NCI-H69 (cell line): ENCODE results near the gene SSBP1.
"Not testable (repeated sequence)": the region's sequence is repeated elsewhere in the genome, so short reads cannot be mapped to it uniquely, and the experiment has no call there.

Source experiments
- DNase-seq: peaks from one replicate; lab custom pipeline; 2025; lab: John Stamatoyannopoulos, UW

Gene SSBP1

DNA sequence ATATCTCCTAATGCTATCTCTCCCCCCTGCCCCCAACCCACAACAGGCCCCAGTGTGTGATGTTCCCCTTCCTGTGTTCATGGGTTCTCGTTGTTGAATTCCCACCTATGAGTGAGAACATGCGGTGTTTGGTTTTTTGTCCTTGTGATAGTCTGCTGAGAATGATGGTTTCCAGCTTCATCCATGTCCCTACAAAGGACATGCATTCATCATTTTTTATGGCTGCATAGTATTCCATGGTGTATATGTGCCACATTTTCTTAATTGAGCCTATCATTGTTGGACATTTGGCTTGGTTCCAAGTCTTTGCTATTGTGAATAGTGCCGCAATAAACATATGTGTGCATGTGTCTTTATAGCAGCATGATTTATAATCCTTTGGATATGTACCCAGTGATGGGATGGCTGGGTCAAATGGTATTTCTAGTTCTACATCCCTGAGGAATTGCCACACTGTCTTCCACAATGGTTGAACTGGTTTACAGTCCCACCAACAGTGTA, 32.0 kb downstream of the SSBP1 start:
- not testable (repeated sequence) for DNase-seq

DNA sequence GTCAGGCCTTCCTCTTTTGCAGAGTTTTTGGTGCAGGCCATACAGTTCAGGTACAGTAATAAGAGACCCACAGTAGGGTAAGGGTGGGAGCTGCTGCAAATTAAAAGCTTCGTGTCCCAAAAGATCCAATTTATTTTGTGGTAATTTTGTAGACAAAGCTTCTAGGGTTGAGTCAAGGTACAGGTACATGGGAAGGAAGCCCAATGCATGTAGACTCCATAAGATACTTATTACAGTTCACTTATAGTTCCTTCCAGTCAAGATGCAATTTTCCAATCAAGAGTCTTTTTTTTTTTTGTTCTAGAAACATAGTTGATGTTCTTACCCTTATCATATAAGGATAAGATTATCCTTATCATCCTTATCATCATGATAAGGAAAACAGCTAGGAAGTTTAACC, 38.2 kb downstream of the SSBP1 start, which contains the start of gene TAS2R4:
TSS of gene TAS2R4 (plus strand) at position 301 of the 400 bp plus-strand sequence. CDS start 1,815 bp downstream, outside the sequence.
- DNase-seq = no peak

DNA sequence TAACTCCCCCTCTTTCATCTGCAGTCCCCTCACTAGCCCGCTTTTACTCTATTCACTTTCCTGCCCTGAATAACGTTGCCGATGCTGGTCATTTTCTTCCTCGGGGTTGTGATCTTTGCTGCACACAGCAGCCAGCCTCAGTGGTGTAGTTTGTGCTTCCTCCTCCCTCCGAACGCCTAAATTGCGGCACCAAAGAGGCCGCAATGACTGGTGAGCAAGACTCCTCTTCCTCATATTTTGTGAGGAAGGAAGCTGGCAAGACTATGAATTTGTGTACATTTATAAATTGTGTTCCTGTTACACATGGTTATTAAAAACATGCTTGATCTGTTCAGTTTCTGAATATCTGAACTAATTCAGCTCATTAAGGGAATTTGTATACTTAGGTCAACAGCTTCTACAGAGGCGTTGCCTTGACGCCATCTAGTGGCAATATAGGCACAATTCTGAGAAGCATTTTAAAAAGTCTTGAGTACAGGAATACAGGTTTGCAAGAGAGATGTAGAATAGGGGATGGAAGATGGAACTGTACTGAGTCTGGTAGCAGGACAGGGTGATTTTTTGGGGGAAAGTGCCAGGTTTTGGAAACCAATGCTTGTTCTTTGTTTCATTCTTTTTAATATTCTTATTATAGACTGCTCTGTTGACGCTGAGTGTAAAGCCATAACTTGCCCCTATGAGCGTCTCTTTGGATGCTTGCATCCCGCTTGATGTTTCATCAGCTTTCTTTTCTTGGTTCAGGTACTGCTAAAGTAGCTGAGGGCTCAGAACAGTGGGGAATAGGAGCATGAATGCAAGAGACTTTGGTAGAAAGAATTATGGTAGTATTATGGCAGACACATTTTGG, 47.8 kb downstream of the SSBP1 start:
- DNase-seq = peak; percentile 71

DNA sequence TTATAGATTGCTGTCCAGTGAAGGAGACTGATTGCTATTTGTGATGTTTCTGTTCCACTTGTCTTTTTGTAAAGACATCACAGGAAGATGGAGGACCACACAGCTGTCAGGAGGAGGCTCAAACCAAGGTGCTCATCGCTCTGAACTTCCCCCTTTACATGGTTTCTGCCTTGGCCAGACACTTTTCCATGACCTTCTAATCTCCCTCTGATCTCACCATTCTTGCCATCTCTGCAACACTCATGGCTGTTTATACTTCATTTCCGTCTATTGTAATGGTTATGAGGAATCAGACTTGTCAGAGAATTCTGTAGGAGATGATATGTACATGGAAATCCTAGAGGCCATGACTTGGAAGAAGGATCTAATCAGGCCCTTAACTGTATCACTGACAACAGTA, 50.1 kb downstream of the SSBP1 start:
- no peak for DNase-seq

DNA sequence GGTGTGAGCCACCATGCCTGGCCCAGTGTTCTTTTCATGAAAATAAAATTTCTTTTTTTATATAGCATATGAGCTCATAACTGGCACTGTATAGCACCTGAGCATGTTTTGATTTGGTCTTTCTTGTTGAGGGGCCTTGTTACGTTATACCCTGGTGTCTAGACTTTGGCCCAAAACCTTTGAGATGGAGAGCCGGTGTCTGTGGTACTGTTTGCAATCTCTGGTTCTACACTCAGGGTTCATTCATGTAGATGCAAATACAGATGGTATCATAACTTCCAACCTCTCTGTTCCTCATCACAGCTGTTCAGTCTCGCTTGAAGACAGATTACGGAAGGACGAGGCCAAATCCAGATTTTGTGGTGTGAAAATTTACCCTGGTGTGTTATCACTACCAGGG, 51.8 kb downstream of the SSBP1 start, which contains the start of gene TAS2R5:
TSS of gene TAS2R5 (plus strand) at position 301 of the 400 bp plus-strand sequence. CDS start 145 bp downstream, outside the sequence.
- no peak for DNase-seq

DNA sequence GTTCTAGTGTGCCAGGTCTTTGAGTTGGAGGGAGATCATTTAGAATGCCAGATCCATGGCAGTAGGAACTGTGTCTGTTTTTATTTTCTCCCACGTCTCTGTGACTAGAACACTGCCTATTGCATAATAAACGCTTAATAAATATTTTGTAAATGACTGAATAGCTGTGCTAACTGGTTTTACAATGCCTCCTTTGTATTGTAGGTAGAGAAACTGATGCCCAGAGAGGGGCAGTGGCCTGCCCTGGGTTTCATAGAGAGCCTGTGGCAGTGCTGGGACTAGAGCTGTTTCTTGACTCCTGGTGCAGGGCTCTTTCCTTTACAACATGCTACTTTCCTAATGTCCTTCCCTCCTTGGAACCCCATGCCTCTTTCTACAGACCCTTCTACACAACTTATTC, 54.4 kb downstream of the SSBP1 start:
- no peak for DNase-seq
